Measurements from ENCODE around the gene GLB1L3. TPM values are rescaled to one million over a fixed set of nuclear protein-coding genes. Genes with fewer than 3 reads are reported as not detected.
A peak's percentile ranks its signal among the peaks of the same experiment; 100 is the strongest.

GLB1L3 gene
- not detected in 2 replicates for total RNA-seq (ENCODE audit: low replicate concordance)
- long read RNA-seq = 0 reads

- no peak within 1 kb of the TSS for H3K27ac Mint-ChIP-seq
- H3K27me3 Mint-ChIP-seq = peaks cover 92% of the 10 kb centered on the region
Measured at GRCh38 chr11:134275534-134276395, at the start of gene GLB1L3. GLB1L3 (plus strand) TSS chr11:134276379; CDS start chr11:134276741, 362 bp downstream.

GRCh38 chr11:134226806-134227325 lies 49.3 kb upstream of the GLB1L3 start:
- Mint-ChIP-seq H3K27me3 (no peaks in the 10 kb centered on the region), H3K27ac (no peak overlapping the region), H3K36me3 (peaks cover 5% of the 10 kb centered on the region), H3K4me3 (peak overlapping the region; percentile 32), H3K9me3 (no peaks in the 10 kb centered on the region), H3K4me1 (ENCODE audit: unreplicated experiment) (peaks cover 40% of the 10 kb centered on the region)
- TF ChIP-seq CTCF (conservative IDR thresholded peaks at IDR 0.05) = no peak
- DNase-seq (ENCODE audit: extremely low spot score, unreplicated experiment) = no peak

More at GRCh38 chr11:134275534-134276395, at the start of gene GLB1L3:
- Mint-ChIP-seq H3K4me1 (ENCODE audit: unreplicated experiment) (peaks cover 16% of the 10 kb centered on the region), H3K9me3 (no peaks in the 10 kb centered on the region), H3K36me3 (no peaks in the 10 kb centered on the region), H3K4me3 (peak within 1 kb of the TSS; percentile 86)
- TF ChIP-seq CTCF (conservative IDR thresholded peaks at IDR 0.05) = peak; percentile 63
- DNase-seq (ENCODE audit: extremely low spot score, unreplicated experiment) = no peak

- no peaks in the 10 kb centered on the region for H3K9me3 Mint-ChIP-seq
- no peak for DNase-seq (ENCODE audit: extremely low spot score, unreplicated experiment)
Measured at GRCh38 chr11:134228625-134229024, 47.6 kb upstream of the GLB1L3 start.

GRCh38 chr11:134229126-134229790 lies 46.9 kb upstream of the GLB1L3 start:
- no peak overlapping the region for H3K4me3 Mint-ChIP-seq
- no peak for DNase-seq (ENCODE audit: extremely low spot score, unreplicated experiment)
- H3K36me3 Mint-ChIP-seq = peaks cover 5% of the 10 kb centered on the region
- no peaks in the 10 kb centered on the region for H3K9me3 Mint-ChIP-seq
- H3K4me1 Mint-ChIP-seq (ENCODE audit: unreplicated experiment) = peaks cover 32% of the 10 kb centered on the region
- no peaks in the 10 kb centered on the region for H3K27me3 Mint-ChIP-seq
- H3K27ac Mint-ChIP-seq = no peak overlapping the region
- TF ChIP-seq CTCF (conservative IDR thresholded peaks at IDR 0.05) = no peak

More at GRCh38 chr11:134228625-134229024, 47.6 kb upstream of the GLB1L3 start:
- peaks cover 5% of the 10 kb centered on the region for H3K36me3 Mint-ChIP-seq
- no peaks in the 10 kb centered on the region for H3K27me3 Mint-ChIP-seq
- no peak overlapping the region for H3K4me3 Mint-ChIP-seq
- no peak for TF ChIP-seq CTCF (conservative IDR thresholded peaks at IDR 0.05)
- peaks cover 32% of the 10 kb centered on the region for H3K4me1 Mint-ChIP-seq (ENCODE audit: unreplicated experiment)
- H3K27ac Mint-ChIP-seq = no peak overlapping the region

- H3K4me1 Mint-ChIP-seq (ENCODE audit: unreplicated experiment) = peaks cover 32% of the 10 kb centered on the region
- H3K4me3 Mint-ChIP-seq = no peak overlapping the region
- no peaks in the 10 kb centered on the region for H3K9me3 Mint-ChIP-seq
- H3K36me3 Mint-ChIP-seq = peaks cover 8% of the 10 kb centered on the region
- no peak overlapping the region for H3K27ac Mint-ChIP-seq
- DNase-seq (ENCODE audit: extremely low spot score, unreplicated experiment) = no peak
- H3K27me3 Mint-ChIP-seq = no peaks in the 10 kb centered on the region
- no peak for TF ChIP-seq CTCF (conservative IDR thresholded peaks at IDR 0.05)
Measured at GRCh38 chr11:134230339-134230738, 45.8 kb upstream of the GLB1L3 start.

All from type B pancreatic cell (in vitro differentiated cells).